HEK293 (cell line): ENCODE data around the gene FAM120C.
A peak's percentile ranks its signal among the peaks of the same experiment; 100 is the strongest.

Source experiments
- CTCF ChIA-PET: fragments of 350-600 bp; formaldehyde crosslinking; extraction: SDS; loops from one replicate; lab custom pipeline; 2021; ENCODE audit warnings: antibody characterized with exemption; lab: Yijun Ruan, JAX
- POLR2A ChIA-PET: fragments of 300-600 bp; formaldehyde crosslinking; extraction: SDS; loops from one replicate; lab custom pipeline; 2020; ENCODE audit warnings: antibody characterized with exemption, inconsistent platforms; lab: Yijun Ruan, JAX
- H3K27ac ChIP-seq: fragments of 200-500 bp; sonication (Bioruptor generic); 2 replicates; pipeline ENCODE4 v1.5.1; 2014; ENCODE audit warnings: low read depth, low read length, control low read depth, inconsistent platforms; ENCODE audit errors: extremely low read depth
- H3K36me3 ChIP-seq, 2 experiments: fragments of 200-500 bp in 1 of 2; sonication (Bioruptor generic) in 1 of 2; 1 replicate in 1 of 2; 2 replicates in 1 of 2; pipeline ENCODE4 v1.5.1; 2014 to 2017; ENCODE audit warnings: inconsistent platforms in 2 of 2, low read length in 2 of 2; ENCODE audit not compliant: control insufficient read depth in 2 of 2, insufficient read depth in 1 of 2
- H3K4me1 ChIP-seq: fragments of 200-500 bp; sonication (Bioruptor generic); 2 replicates; pipeline ENCODE4 v1.5.1; 2014; ENCODE audit warnings: mild to moderate bottlenecking, low read length, inconsistent platforms; ENCODE audit not compliant: control insufficient read depth, insufficient read depth
- H3K4me3 ChIP-seq: 2 replicates; pipeline ENCODE4 v1.5.1; 2011; ENCODE audit warnings: low read depth, mild to moderate bottlenecking, control low read depth, low read length, moderate library complexity
- H3K9me3 ChIP-seq: fragments of 200-500 bp; sonication (Bioruptor generic); 2 replicates; pipeline ENCODE4 v1.5.1; 2014; ENCODE audit warnings: low read depth, low read length, inconsistent platforms; ENCODE audit not compliant: control insufficient read depth, insufficient read depth
- ATF2 ChIP-seq: fragments of 450-650 bp; formaldehyde crosslinking; IDR thresholded peaks from 2 replicates; pipeline ENCODE4 v1.5.1; 2016; ENCODE audit warnings: missing biosample characterization, missing genetic modification characterization, low read depth
- CTCF ChIP-seq: fragments of 450-650 bp; formaldehyde crosslinking; IDR thresholded peaks from 2 replicates; pipeline ENCODE4 v1.5.1; 2016; ENCODE audit warnings: missing biosample characterization, missing genetic modification characterization
- GFI1B ChIP-seq: fragments of 450-650 bp; formaldehyde crosslinking; IDR thresholded peaks from 2 replicates; pipeline ENCODE4 v1.5.1; 2016; ENCODE audit warnings: missing biosample characterization, missing genetic modification characterization
- GLIS2 ChIP-seq: fragments of 450-650 bp; formaldehyde crosslinking; IDR thresholded peaks from 2 replicates; pipeline ENCODE4 v1.5.1; 2016; ENCODE audit warnings: missing biosample characterization, missing genetic modification characterization
- PATZ1 ChIP-seq: fragments of 450-650 bp; formaldehyde crosslinking; IDR thresholded peaks from 2 replicates; pipeline ENCODE4 v1.5.1; 2016; ENCODE audit warnings: missing biosample characterization, missing genetic modification characterization
- PRDM4 ChIP-seq: fragments of 450-650 bp; formaldehyde crosslinking; IDR thresholded peaks from 2 replicates; pipeline ENCODE4 v1.5.1; 2017; ENCODE audit warnings: missing biosample characterization, missing genetic modification characterization
- ZBTB17 ChIP-seq: fragments of 450-650 bp; formaldehyde crosslinking; IDR thresholded peaks from 2 replicates; pipeline ENCODE4 v1.5.1; 2016; ENCODE audit warnings: missing biosample characterization, missing genetic modification characterization
- ZBTB20 ChIP-seq: fragments of 450-650 bp; formaldehyde crosslinking; IDR thresholded peaks from 2 replicates; pipeline ENCODE4 v1.5.1; 2016; ENCODE audit warnings: missing biosample characterization, missing genetic modification characterization
- ZBTB48 ChIP-seq: fragments of 450-650 bp; formaldehyde crosslinking; IDR thresholded peaks from 2 replicates; pipeline ENCODE4 v1.5.1; 2016; ENCODE audit warnings: missing biosample characterization, missing genetic modification characterization
- ZFP3 ChIP-seq: fragments of 450-650 bp; formaldehyde crosslinking; IDR thresholded peaks from 2 replicates; pipeline ENCODE4 v1.5.1; 2016; ENCODE audit warnings: low read depth, missing biosample characterization, missing genetic modification characterization
- ZNF121 ChIP-seq: fragments of 450-650 bp; formaldehyde crosslinking; IDR thresholded peaks from 2 replicates; pipeline ENCODE4 v1.5.1; 2016; ENCODE audit warnings: missing biosample characterization, missing genetic modification characterization
- ZNF138 ChIP-seq: fragments of 450-650 bp; formaldehyde crosslinking; IDR thresholded peaks from 2 replicates; pipeline ENCODE4 v1.5.1; 2016; ENCODE audit warnings: missing biosample characterization, missing genetic modification characterization, borderline replicate concordance
- ZNF211 ChIP-seq: fragments of 450-650 bp; formaldehyde crosslinking; IDR thresholded peaks from 2 replicates; pipeline ENCODE4 v1.5.1; 2016; ENCODE audit warnings: low read depth, missing biosample characterization, missing genetic modification characterization
- ZNF24 ChIP-seq: fragments of 450-650 bp; formaldehyde crosslinking; IDR thresholded peaks from 2 replicates; pipeline ENCODE4 v1.5.1; 2016; ENCODE audit warnings: missing biosample characterization, missing genetic modification characterization
- ZNF280C ChIP-seq: fragments of 450-650 bp; formaldehyde crosslinking; IDR thresholded peaks from 2 replicates; pipeline ENCODE4 v1.5.1; 2016; ENCODE audit warnings: missing biosample characterization, missing genetic modification characterization
- ZNF292 ChIP-seq: fragments of 450-650 bp; formaldehyde crosslinking; IDR thresholded peaks from 2 replicates; pipeline ENCODE4 v1.5.1; 2016; ENCODE audit warnings: low read depth, missing biosample characterization, missing genetic modification characterization, borderline replicate concordance
- ZNF416 ChIP-seq: fragments of 450-650 bp; formaldehyde crosslinking; IDR thresholded peaks from 2 replicates; pipeline ENCODE4 v1.5.1; 2016; ENCODE audit warnings: missing biosample characterization, missing genetic modification characterization
- ZNF544 ChIP-seq: fragments of 450-650 bp; formaldehyde crosslinking; IDR thresholded peaks from 2 replicates; pipeline ENCODE4 v1.5.0; 2017; ENCODE audit warnings: missing biosample characterization, missing genetic modification characterization
- ZNF600 ChIP-seq: fragments of 450-650 bp; formaldehyde crosslinking; IDR thresholded peaks from 2 replicates; pipeline ENCODE4 v1.5.1; 2016; ENCODE audit warnings: missing biosample characterization, missing genetic modification characterization
- ZNF621 ChIP-seq: fragments of 450-650 bp; formaldehyde crosslinking; IDR thresholded peaks from 2 replicates; pipeline ENCODE4 v1.5.1; 2017; ENCODE audit warnings: missing biosample characterization, missing genetic modification characterization
- ZNF629 ChIP-seq: fragments of 450-650 bp; formaldehyde crosslinking; IDR thresholded peaks from 2 replicates; pipeline ENCODE4 v1.5.1; 2017; ENCODE audit warnings: missing biosample characterization, missing genetic modification characterization
- ZNF645 ChIP-seq: fragments of 450-650 bp; formaldehyde crosslinking; IDR thresholded peaks from 2 replicates; pipeline ENCODE4; 2016; ENCODE audit warnings: missing biosample characterization, missing genetic modification characterization
- ZNF654 ChIP-seq: fragments of 450-650 bp; formaldehyde crosslinking; IDR thresholded peaks from 2 replicates; pipeline ENCODE4 v1.5.1; 2016; ENCODE audit warnings: low read depth, missing biosample characterization, missing genetic modification characterization
- ZNF704 ChIP-seq: fragments of 450-650 bp; formaldehyde crosslinking; IDR thresholded peaks from 2 replicates; pipeline ENCODE4 v1.5.1; 2016; ENCODE audit warnings: missing biosample characterization, missing genetic modification characterization
- ZNF76 ChIP-seq: fragments of 450-650 bp; formaldehyde crosslinking; IDR thresholded peaks from 2 replicates; pipeline ENCODE4; 2016; ENCODE audit warnings: low read depth, missing biosample characterization, missing genetic modification characterization, borderline replicate concordance
- ZNF768 ChIP-seq: fragments of 450-650 bp; formaldehyde crosslinking; IDR thresholded peaks from 2 replicates; pipeline ENCODE4 v1.5.1; 2018; ENCODE audit warnings: missing biosample characterization, mild to moderate bottlenecking, missing genetic modification characterization

The FAM120C gene

GRCh38 chrX:54042609-54043021, 140.4 kb downstream of the FAM120C start:
- H3K4me1 ChIP-seq: no peaks in the 10 kb centered on the region
- ChIA-PET CTCF (interaction anchor here (0.6 to 1.5 kb wide), 6 partner anchors 9 to 1070 kb away, joined by 3 to 5 read pairs (median 3); partner anchors contain the start of genes TSR2 and WNK3), POLR2A (interaction anchor here (0.6 to 3.6 kb wide), 9 partner anchors 11 to 621 kb away, joined by 3 to 36 read pairs (median 6); partner anchors contain the start of genes FAM120C, GNL3L, TSR2 and WNK3)
- H3K4me3 ChIP-seq: peak overlapping the region; percentile 74
- no peaks in the 10 kb centered on the region; the same call in 1 of the 2 replicates for H3K9me3 ChIP-seq
- peaks cover 40 to 41% of the 10 kb centered on the region in 2 experiments for H3K36me3 ChIP-seq
- H3K27ac ChIP-seq: 0 out of 2 replicates have a peak overlapping the region, but pooled peaks have one; percentile 31
- TF ChIP-seq ZNF768 (tag by site-specific recombination) (no peak), GFI1B (no peak), ZNF24 (tag by site-specific recombination) (no peak), ZNF544 (tag by site-specific recombination) (no peak), ZNF654 (no peak), ZNF704 (no peak), ZNF600 (tag by site-specific recombination) (peak; percentile 50; the same call in 1 of the 2 replicates), CTCF (tag by site-specific recombination) (no peak), ZBTB20 (tag by site-specific recombination) (peak; percentile 22; the same call in 1 of the 2 replicates), ZNF621 (no peak), ZFP3 (tag by site-specific recombination) (no peak), ZNF76 (tag by site-specific recombination) (no peak), ZBTB17 (0 out of 2 replicates have a peak, but pooled peaks have one; percentile 14), ZNF138 (tag by site-specific recombination) (no peak), ZBTB48 (tag by site-specific recombination) (no peak), ATF2 (tag by site-specific recombination) (no peak), ZNF211 (no peak), ZNF121 (tag by site-specific recombination) (no peak), PATZ1 (no peak), ZNF280C (no peak), ZNF292 (tag by site-specific recombination) (no peak), ZNF416 (no peak), ZNF645 (tag by site-specific recombination) (no peak), GLIS2 (tag by site-specific recombination) (peak; percentile 38; the same call in 1 of the 2 replicates), ZNF629 (no peak), PRDM4 (tag by site-specific recombination) (no peak)
